Immature natural killer cell (primary cell): ENCODE data around the gene B9D1. TPM values are rescaled to one million over a fixed set of nuclear protein-coding genes. Genes with fewer than 3 reads are reported as not detected.
A peak's percentile ranks its signal among the peaks of the same experiment; 100 is the strongest.

ENCODE experiments used
- DNase-seq, 3 donors: peaks; one replicate each; pipeline ENCODE4 v3.0.0; 2022; ENCODE audit warnings: mixed read lengths in 1 of 3
- H3K27ac Mint-ChIP-seq, 6 donors: one replicate each; pipeline ENCODE4 v1.8.0; 2020; ENCODE audit warnings: mixed read lengths in 6 of 6, mild to moderate bottlenecking in 5 of 6, inconsistent platforms in 4 of 6, moderate library complexity in 3 of 6
- H3K27me3 Mint-ChIP-seq, 3 donors: one replicate each; pipeline ENCODE4 v1.8.0; 2020 to 2021; ENCODE audit warnings: low read depth in 3 of 3, mild to moderate bottlenecking in 3 of 3, mixed read lengths in 3 of 3, moderate library complexity in 3 of 3, inconsistent platforms in 1 of 3
- H3K36me3 Mint-ChIP-seq, 3 donors: one replicate each; pipeline ENCODE4 v1.8.0; 2020; ENCODE audit warnings: mixed read lengths in 3 of 3, inconsistent platforms in 2 of 3, mild to moderate bottlenecking in 2 of 3
- H3K4me1 Mint-ChIP-seq, 2 donors: one replicate each; pipeline ENCODE4 v1.8.0; 2020; ENCODE audit warnings: inconsistent platforms in 2 of 2, mild to moderate bottlenecking in 2 of 2, mixed read lengths in 2 of 2, moderate library complexity in 1 of 2
- H3K4me3 Mint-ChIP-seq, 5 donors: one replicate each; pipeline ENCODE4 v1.8.0; 2020; ENCODE audit warnings: mild to moderate bottlenecking in 5 of 5, mixed read lengths in 5 of 5, inconsistent platforms in 3 of 5, moderate library complexity in 3 of 5
- H3K9me3 Mint-ChIP-seq, 6 donors: one replicate each; pipeline ENCODE4 v1.8.0; 2020; ENCODE audit warnings: mild to moderate bottlenecking in 6 of 6, mixed read lengths in 6 of 6, inconsistent platforms in 4 of 6, moderate library complexity in 3 of 6
- polyA plus RNA-seq, 3 donors: library from polyadenylated mRNA; unstranded; fragments of 300-500 nt; fragmentation: Illumina TruSeq; gene quantifications; one replicate each; pipeline ENCODE4 v1.2.3, GENCODE V29; 2021

B9D1 gene
- polyA plus RNA-seq, 3 donors from 2014 or later = 2.5 to 4.4 (median 2.5) TPM

DNA sequence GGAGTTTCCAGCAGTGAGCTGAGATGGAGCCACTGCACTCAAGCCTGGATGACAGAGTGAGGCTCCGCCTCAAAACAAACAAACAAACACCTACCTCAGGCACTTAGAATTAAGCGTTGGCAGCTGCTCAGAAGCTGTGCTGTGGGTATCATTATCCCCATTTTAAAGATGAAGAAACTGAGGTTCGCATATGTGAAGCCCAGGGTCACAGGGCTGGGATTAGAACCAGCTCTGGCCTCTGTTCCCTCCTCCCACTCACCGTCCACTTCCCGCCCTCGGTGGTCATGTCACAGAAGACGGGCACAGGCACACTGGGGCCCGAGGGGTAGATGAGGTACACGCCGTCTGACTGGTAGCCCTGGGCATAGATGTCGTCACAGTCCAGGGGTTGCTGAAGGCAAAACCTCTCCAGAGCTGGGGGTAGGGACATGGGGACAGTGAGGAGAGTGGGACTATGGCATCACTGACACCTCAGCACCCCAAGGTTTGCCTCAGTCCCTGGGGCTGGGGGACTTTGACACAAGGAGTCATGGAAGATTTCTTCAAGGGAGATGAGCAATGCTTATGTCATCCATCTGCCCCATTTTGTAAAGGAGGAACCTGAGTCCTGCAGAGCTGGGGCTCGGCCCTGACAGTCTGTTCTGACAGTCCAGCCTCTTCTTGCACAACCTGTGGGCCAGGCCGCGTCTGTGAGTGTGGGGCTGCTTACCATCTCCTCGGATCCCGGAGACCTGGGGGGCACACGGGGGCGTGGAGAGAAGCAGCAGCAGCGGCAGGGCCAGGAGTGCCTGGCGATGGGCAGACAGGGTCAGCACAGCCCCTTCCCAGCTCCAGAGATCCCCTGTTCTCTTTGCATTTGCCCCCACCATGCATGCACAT, 23.8 kb upstream of the B9D1 start:
- Mint-ChIP-seq H3K36me3 (peaks cover 0 to 17% (median 6%) of the 10 kb centered on the region in 3 donors), H3K4me3 (peak overlapping the region in 1 of 5 donors; percentile 20), H3K27ac (no peak overlapping the region), H3K27me3 (no peaks in the 10 kb centered on the region), H3K4me1 (peaks cover 11 to 14% of the 10 kb centered on the region in 2 donors), H3K9me3 (no peaks in the 10 kb centered on the region)
- DNase-seq = no peak

DNA sequence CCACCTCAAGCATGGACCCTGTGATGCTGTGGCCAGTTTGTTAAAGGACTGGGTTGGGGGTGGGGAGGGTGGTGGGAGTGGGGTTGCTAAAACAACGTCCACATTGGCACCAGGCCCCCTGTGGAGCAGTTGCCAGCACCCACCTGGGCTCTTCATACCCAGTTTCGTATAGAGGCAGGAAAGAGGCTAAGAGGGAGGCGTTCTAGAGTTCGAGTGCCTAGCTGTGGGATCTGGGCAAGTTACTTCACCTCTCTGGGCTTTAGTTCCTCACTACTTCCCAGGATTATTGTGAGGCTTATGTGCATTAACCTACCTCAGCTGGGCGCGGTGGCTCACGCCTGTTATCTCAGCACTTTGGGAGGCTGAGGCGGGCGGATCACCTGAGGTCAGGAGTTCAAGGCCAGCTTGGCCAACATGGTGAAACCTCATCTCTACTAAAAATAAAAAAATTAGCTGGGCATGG, 23.0 kb upstream of the B9D1 start:
- Mint-ChIP-seq H3K4me3 (no peak overlapping the region), H3K36me3 (peaks cover 3 to 24% (median 9%) of the 10 kb centered on the region in 3 donors), H3K9me3 (no peaks in the 10 kb centered on the region), H3K27me3 (no peaks in the 10 kb centered on the region), H3K27ac (peak overlapping the region in 1 of 6 donors; percentile 31), H3K4me1 (peaks cover 15 to 16% of the 10 kb centered on the region in 2 donors)
- no peak for DNase-seq

GRCh38 chr17:19384723-19385391, 22.3 kb upstream of the B9D1 start:
- Mint-ChIP-seq H3K36me3 (peaks cover 8 to 31% (median 10%) of the 10 kb centered on the region in 3 donors), H3K4me1 (peaks cover 19 to 22% of the 10 kb centered on the region in 2 donors), H3K4me3 (no peak overlapping the region), H3K27me3 (no peaks in the 10 kb centered on the region), H3K9me3 (no peaks in the 10 kb centered on the region), H3K27ac (peak overlapping the region in 4 of 6 donors; percentile 11 to 74 (median 60))
- no peak for DNase-seq

- Mint-ChIP-seq H3K4me3 (no peak overlapping the region), H3K27me3 (peaks cover 0 to 2% (median 0%) of the 10 kb centered on the region in 3 donors), H3K4me1 (peaks cover 28 to 32% of the 10 kb centered on the region in 2 donors), H3K36me3 (peaks cover 8 to 39% (median 10%) of the 10 kb centered on the region in 3 donors), H3K9me3 (no peaks in the 10 kb centered on the region), H3K27ac (peak overlapping the region in 4 of 6 donors; percentile 11 to 76 (median 56))
- DNase-seq = no peak
Observed at GRCh38 chr17:19383681-19384470, 21.4 kb upstream of the B9D1 start.

- H3K27ac Mint-ChIP-seq = no peak overlapping the region
- peaks cover 29 to 32% of the 10 kb centered on the region in 2 donors for H3K4me1 Mint-ChIP-seq
Observed at GRCh38 chr17:19382531-19383444, 20.3 kb upstream of the B9D1 start.

GRCh38 chr17:19381741-19382444, 19.4 kb upstream of the B9D1 start:
- Mint-ChIP-seq H3K4me1 (peaks cover 36 to 41% of the 10 kb centered on the region in 2 donors), H3K27me3 (peaks cover 8 to 9% (median 9%) of the 10 kb centered on the region in 3 donors), H3K4me3 (no peak overlapping the region)

More at GRCh38 chr17:19382531-19383444, 20.3 kb upstream of the B9D1 start:
- DNase-seq = no peak
- Mint-ChIP-seq H3K27me3 (peaks cover 4 to 7% (median 4%) of the 10 kb centered on the region in 3 donors), H3K36me3 (peaks cover 8 to 39% (median 10%) of the 10 kb centered on the region in 3 donors), H3K4me3 (no peak overlapping the region), H3K9me3 (no peaks in the 10 kb centered on the region)

GRCh38 chr17:19381361-19381740, 18.8 kb upstream of the B9D1 start:
- peak overlapping the region in 1 of 6 donors; percentile 40 for H3K27ac Mint-ChIP-seq
- H3K4me1 Mint-ChIP-seq = peaks cover 38 to 45% of the 10 kb centered on the region in 2 donors
- H3K36me3 Mint-ChIP-seq = peaks cover 8 to 39% (median 10%) of the 10 kb centered on the region in 3 donors
- no peaks in the 10 kb centered on the region for H3K9me3 Mint-ChIP-seq
- peak overlapping the region in 1 of 5 donors; percentile 41 for H3K4me3 Mint-ChIP-seq
- DNase-seq = no peak
- peaks cover 8 to 11% (median 11%) of the 10 kb centered on the region in 3 donors for H3K27me3 Mint-ChIP-seq

More at GRCh38 chr17:19381741-19382444, 19.4 kb upstream of the B9D1 start:
- H3K27ac Mint-ChIP-seq = no peak overlapping the region
- DNase-seq = no peak
- no peaks in the 10 kb centered on the region for H3K9me3 Mint-ChIP-seq
- H3K36me3 Mint-ChIP-seq = peaks cover 8 to 39% (median 10%) of the 10 kb centered on the region in 3 donors

DNA sequence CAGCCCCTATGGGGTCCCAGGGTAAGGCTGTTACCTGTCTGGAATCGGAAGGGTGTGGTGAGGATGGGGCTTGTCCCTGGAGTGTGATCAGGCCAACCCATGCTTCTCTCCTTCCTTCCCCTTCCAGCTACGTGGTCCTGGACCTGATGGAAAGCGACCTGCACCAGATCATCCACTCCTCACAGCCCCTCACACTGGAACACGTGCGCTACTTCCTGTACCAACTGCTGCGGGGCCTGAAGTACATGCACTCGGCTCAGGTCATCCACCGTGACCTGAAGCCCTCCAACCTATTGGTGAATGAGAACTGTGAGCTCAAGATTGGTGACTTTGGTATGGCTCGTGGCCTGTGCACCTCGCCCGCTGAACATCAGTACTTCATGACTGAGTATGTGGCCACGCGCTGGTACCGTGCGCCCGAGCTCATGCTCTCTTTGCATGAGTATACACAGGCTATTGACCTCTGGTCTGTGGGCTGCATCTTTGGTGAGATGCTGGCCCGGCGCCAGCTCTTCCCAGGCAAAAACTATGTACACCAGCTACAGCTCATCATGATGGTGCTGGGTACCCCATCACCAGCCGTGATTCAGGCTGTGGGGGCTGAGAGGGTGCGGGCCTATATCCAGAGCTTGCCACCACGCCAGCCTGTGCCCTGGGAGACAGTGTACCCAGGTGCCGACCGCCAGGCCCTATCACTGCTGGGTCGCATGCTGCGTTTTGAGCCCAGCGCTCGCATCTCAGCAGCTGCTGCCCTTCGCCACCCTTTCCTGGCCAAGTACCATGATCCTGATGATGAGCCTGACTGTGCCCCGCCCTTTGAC, 18.2 kb upstream of the B9D1 start:
- Mint-ChIP-seq H3K4me1 (peaks cover 42 to 52% of the 10 kb centered on the region in 2 donors), H3K27ac (peak overlapping the region in 3 of 6 donors; percentile 15 to 60 (median 40)), H3K27me3 (peaks cover 8 to 11% (median 11%) of the 10 kb centered on the region in 3 donors), H3K9me3 (no peaks in the 10 kb centered on the region), H3K36me3 (peaks cover 8 to 39% (median 10%) of the 10 kb centered on the region in 3 donors), H3K4me3 (peak overlapping the region in 3 of 5 donors; percentile 7 to 41 (median 38))
- DNase-seq = no peak

- H3K9me3 Mint-ChIP-seq = no peaks in the 10 kb centered on the region
- peaks cover 8 to 14% (median 11%) of the 10 kb centered on the region in 3 donors for H3K27me3 Mint-ChIP-seq
- DNase-seq = no peak
- H3K27ac Mint-ChIP-seq = peak overlapping the region in 5 of 6 donors; percentile 39 to 80 (median 66)
- H3K4me3 Mint-ChIP-seq = peak overlapping the region; percentile 74 to 99 (median 79)
- peaks cover 41 to 50% of the 10 kb centered on the region in 2 donors for H3K4me1 Mint-ChIP-seq
- peaks cover 8 to 38% (median 12%) of the 10 kb centered on the region in 3 donors for H3K36me3 Mint-ChIP-seq
Observed at GRCh38 chr17:19379361-19380065, 17.0 kb upstream of the B9D1 start.

GRCh38 chr17:19378416-19379360, 16.2 kb upstream of the B9D1 start, which contains the start of gene MAPK7:
Gene MAPK7, plus strand, starts transcription at chr17:19378498. Its CDS starts 403 bp downstream, at chr17:19378901.
- peaks cover 8 to 30% (median 9%) of the 10 kb centered on the region in 3 donors for H3K36me3 Mint-ChIP-seq
- H3K27ac Mint-ChIP-seq = peak within 1 kb of the TSS; percentile 92 to 98 (median 96)
- peaks cover 8 to 14% (median 11%) of the 10 kb centered on the region in 3 donors for H3K27me3 Mint-ChIP-seq
- H3K9me3 Mint-ChIP-seq = no peaks in the 10 kb centered on the region
- peaks cover 44 to 52% of the 10 kb centered on the region in 2 donors for H3K4me1 Mint-ChIP-seq
- peak within 1 kb of the TSS; percentile 96 to 99 (median 98) for H3K4me3 Mint-ChIP-seq
- DNase-seq = no peak
